ENCODE results near the gene GRIN1. TPM values are rescaled to one million over a fixed set of nuclear protein-coding genes. Genes with fewer than 3 reads are reported as not detected.

Gene GRIN1
- total RNA-seq, 1 experiment from 2014 or later = 2.9 TPM

- WGBS (ENCODE audit: extremely low coverage, insufficient read length, low lambda C conversion rate) = no CpG with 5 or more reads among the region's 6 CpGs
- Histone ChIP-seq H2BK20ac (ENCODE audit: low read depth, low read length, poor library complexity, severe bottlenecking) (no peak overlapping the region), H3K23ac (ENCODE audit: insufficient read length, low read depth, low read length) (no peak overlapping the region), H3K9me3 (ENCODE audit: control insufficient read depth, low read depth, low read length) (no peaks in the 10 kb centered on the region), H3K4ac (ENCODE audit: low read depth, low read length) (no peak overlapping the region), H3K18ac (ENCODE audit: insufficient read length, low read depth, low read length) (no peak overlapping the region), H4K8ac (replicated peaks; ENCODE audit: insufficient read length, low read depth, low read length) (no peak overlapping the region), H3K27me3 (ENCODE audit: insufficient read depth, low read length) (no peaks in the 10 kb centered on the region), H2AFZ (ENCODE audit: low read length) (no peak overlapping the region), H3K23me2 (ENCODE audit: insufficient read length, low read depth, low read length, poor library complexity, severe bottlenecking) (peaks cover 13% of the 10 kb centered on the region), H3K56ac (ENCODE audit: insufficient read length, low read depth, low read length) (no peak overlapping the region), H2BK5ac (ENCODE audit: insufficient read length, low read length) (no peak overlapping the region), H2AK5ac (ENCODE audit: insufficient read length, low read length) (no peak overlapping the region), H3T11ph (ENCODE audit: low read length) (no peak overlapping the region), H3K4me1 (ENCODE audit: insufficient read depth, low read length) (peaks cover 5% of the 10 kb centered on the region; the same call in 1 of the 2 replicates), H4K5ac (ENCODE audit: insufficient read length, low read depth, low read length) (no peak overlapping the region), H3K79me1 (ENCODE audit: insufficient read depth, low read depth, low read length, poor library complexity, severe bottlenecking) (peaks cover 6% of the 10 kb centered on the region), H4K20me1 (ENCODE audit: control insufficient read depth, insufficient read depth, insufficient read length) (peaks cover 2% of the 10 kb centered on the region), H2BK120ac (ENCODE audit: low read depth, low read length, poor library complexity, severe bottlenecking) (no peak overlapping the region), H4K91ac (ENCODE audit: insufficient read length, low read depth, low read length) (no peak overlapping the region), H3K4me2 (ENCODE audit: insufficient read depth, insufficient read length, low read length) (peak overlapping the region; percentile 82), H2BK12ac (ENCODE audit: insufficient read length, low read depth, low read length) (no peak overlapping the region), H3K27ac (ENCODE audit: insufficient read length, low read depth, low read length) (no peak overlapping the region), H3K79me2 (ENCODE audit: insufficient read depth, low read length) (peaks cover 10% of the 10 kb centered on the region; the same call in 1 of the 2 replicates), H2BK15ac (ENCODE audit: low read depth, low read length) (no peak overlapping the region), H3K9ac (ENCODE audit: extremely low read depth, insufficient read length, low read length) (no peak overlapping the region), H3K14ac (ENCODE audit: insufficient read depth, low read length) (no peak overlapping the region)
- no peaks in the 10 kb centered on the region for H3K27me3 Mint-ChIP-seq (ENCODE audit: low read depth)
- H3K27ac Mint-ChIP-seq = no peak overlapping the region
- peaks cover 17 to 22% of the 10 kb centered on the region in 2 experiments for H3K4me1 Mint-ChIP-seq
- H3K4me3 Mint-ChIP-seq = peak overlapping the region; percentile 90 to 97
- peaks cover 10 to 63% (median 53%) of the 10 kb centered on the region in 3 experiments; a peak in 6 of 7 replicates for H3K36me3 Mint-ChIP-seq (ENCODE audit: insufficient read depth in 1 of 3, low read depth in 3 of 3)
- no peak for DNase-seq
- H3K9me3 Mint-ChIP-seq = no peaks in the 10 kb centered on the region
- TF ChIP-seq CTCF (conservative IDR thresholded peaks at IDR 0.05) = no peak
Measured at GRCh38 chr9:137186385-137186784, 47.4 kb downstream of the GRIN1 start.

All from H9 (cell line).